ENCODE measurements around the gene CEP89.

Gene CEP89

GRCh38 chr19:32875428-32875827, 96.3 kb downstream of the CEP89 start:
- H3K4me3 ChIP-seq (ENCODE audit: low read length): no peak overlapping the region
- TF ChIP-seq CTCF (conservative IDR thresholded peaks at IDR 0.05; ENCODE audit: low read length): no peak
- DNase-seq (ENCODE audit: low read depth): no peak

GRCh38 chr19:32874605-32875004, 97.2 kb downstream of the CEP89 start:
- DNase-seq (ENCODE audit: low read depth): no peak
- TF ChIP-seq CTCF (conservative IDR thresholded peaks at IDR 0.05; ENCODE audit: low read length): no peak
- H3K4me3 ChIP-seq (ENCODE audit: low read length): no peak overlapping the region

- TF ChIP-seq CTCF (conservative IDR thresholded peaks at IDR 0.05; ENCODE audit: low read length): no peak
- DNase-seq (ENCODE audit: low read depth): no peak
- H3K4me3 ChIP-seq (ENCODE audit: low read length): no peak overlapping the region
These were observed 98.4 kb downstream of the CEP89 start for GRCh38 chr19:32873247-32873959.

GRCh38 chr19:32872391-32872790, 99.4 kb downstream of the CEP89 start:
- H3K4me3 ChIP-seq (ENCODE audit: low read length): no peak overlapping the region
- TF ChIP-seq CTCF (conservative IDR thresholded peaks at IDR 0.05; ENCODE audit: low read length): no peak
- no peak for DNase-seq (ENCODE audit: low read depth)

GRCh38 chr19:32870981-32871451, 100.7 kb downstream of the CEP89 start:
- no peak overlapping the region for H3K4me3 ChIP-seq (ENCODE audit: low read length)
- no peak for TF ChIP-seq CTCF (conservative IDR thresholded peaks at IDR 0.05; ENCODE audit: low read length)
- no peak for DNase-seq (ENCODE audit: low read depth)

GRCh38 chr19:32869966-32870573, 101.7 kb downstream of the CEP89 start:
- TF ChIP-seq CTCF (conservative IDR thresholded peaks at IDR 0.05; ENCODE audit: low read length): no peak
- no peak overlapping the region for H3K4me3 ChIP-seq (ENCODE audit: low read length)
- DNase-seq (ENCODE audit: low read depth): no peak

GRCh38 chr19:32869369-32869965, 102.3 kb downstream of the CEP89 start, which contains the start of gene SLC7A9:
Gene SLC7A9 (minus strand): TSS chr19:32869767. CDS start chr19:32868534, 1,233 bp downstream.
- no peak within 1 kb of the TSS for H3K4me3 ChIP-seq (ENCODE audit: low read length)
- no peak for DNase-seq (ENCODE audit: low read depth)
- no peak for TF ChIP-seq CTCF (conservative IDR thresholded peaks at IDR 0.05; ENCODE audit: low read length)
